ENCODE measurements around the gene WDR47. TPM values are rescaled to one million over a fixed set of nuclear protein-coding genes. Genes with fewer than 3 reads are reported as not detected.

WDR47 gene
- total and polyA plus RNA-seq, 10 of the 15 experiments (the other 5 are each of a cell fraction or from before 2014, with no cell fraction given) = 2.4 to 9.7 (median 5.9) TPM

DNA sequence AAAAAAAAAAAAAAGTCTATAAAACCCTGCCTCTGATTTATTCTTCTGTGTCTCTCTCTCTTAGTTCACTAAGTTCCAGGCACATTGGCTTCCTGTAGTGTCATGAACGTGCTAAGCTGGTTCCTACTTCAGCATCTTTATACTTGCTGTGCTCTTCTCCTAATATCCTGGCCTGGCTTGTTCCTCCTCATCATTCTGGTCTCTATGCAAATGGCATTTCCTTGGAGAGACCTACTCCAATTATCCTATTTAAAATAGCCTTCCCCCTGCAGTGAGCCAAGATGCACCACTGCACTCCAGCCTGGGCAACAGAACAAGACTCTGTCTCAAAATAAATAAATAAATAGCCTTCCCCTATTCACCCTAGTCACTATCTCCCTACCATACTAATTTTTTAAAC lies 69.0 kb downstream of the WDR47 start:
- no peak for FAIRE-seq
- TF ChIP-seq IKZF2 (IDR thresholded peaks at IDR 0.05) (no peak), ZBED1 (IDR thresholded peaks at IDR 0.05; ENCODE audit: borderline replicate concordance) (no peak), RBBP5 (conservative IDR thresholded peaks at IDR 0.05) (no peak), SMC3 (IDR thresholded peaks at IDR 0.05; ENCODE audit: borderline replicate concordance, low read length) (no peak), NR2C2 (IDR thresholded peaks at IDR 0.05; ENCODE audit: borderline replicate concordance, control insufficient read depth, insufficient read length, low read depth) (no peak), CBFB (IDR thresholded peaks at IDR 0.05; ENCODE audit: low read depth) (no peak), YBX1 (IDR thresholded peaks at IDR 0.05) (no peak)
- TF ChIP-seq, protein P1, sequence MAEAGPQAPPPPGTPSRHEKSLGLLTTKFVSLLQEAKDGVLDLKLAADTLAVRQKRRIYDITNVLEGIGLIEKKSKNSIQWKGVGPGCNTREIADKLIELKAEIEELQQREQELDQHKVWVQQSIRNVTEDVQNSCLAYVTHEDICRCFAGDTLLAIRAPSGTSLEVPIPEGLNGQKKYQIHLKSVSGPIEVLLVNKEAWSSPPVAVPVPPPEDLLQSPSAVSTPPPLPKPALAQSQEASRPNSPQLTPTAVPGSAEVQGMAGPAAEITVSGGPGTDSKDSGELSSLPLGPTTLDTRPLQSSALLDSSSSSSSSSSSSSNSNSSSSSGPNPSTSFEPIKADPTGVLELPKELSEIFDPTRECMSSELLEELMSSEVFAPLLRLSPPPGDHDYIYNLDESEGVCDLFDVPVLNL (IDR thresholded peaks at IDR 0.05; ENCODE audit: low read depth, low read length) = no peak
- Histone ChIP-seq H3K79me2 (ENCODE audit: control insufficient read depth, insufficient read depth, low read length) (no peaks in the 10 kb centered on the region), H3K27me3 (replicated peaks in 1 of 2; ENCODE audit: control insufficient read depth in 2 of 2, insufficient read depth in 2 of 2, low read length in 1 of 2) (no peaks in the 10 kb centered on the region), H4K20me1 (ENCODE audit: control insufficient read depth, insufficient read depth) (no peaks in the 10 kb centered on the region), H3K9me3 (replicated peaks; ENCODE audit: control insufficient read depth, insufficient read depth, low read length) (no peaks in the 10 kb centered on the region), H3K4me2 (ENCODE audit: control insufficient read depth, insufficient read depth) (no peak overlapping the region), H3K36me3 (ENCODE audit: control insufficient read depth in 2 of 2, insufficient read depth in 2 of 2, low read length in 1 of 2) (peaks cover 0 to 2% of the 10 kb centered on the region in 2 experiments; a peak in 2 of 4 replicates), H3K4me3 (no peak overlapping the region), H2AFZ (ENCODE audit: control insufficient read depth, low read depth, low read length) (no peak overlapping the region), H3K27ac (ENCODE audit: control insufficient read depth, insufficient read depth) (no peak overlapping the region), H3K4me1 (ENCODE audit: control insufficient read depth, insufficient read depth, low read length) (no peaks in the 10 kb centered on the region), H3K9ac (ENCODE audit: control insufficient read depth, insufficient read depth, low read length) (no peak overlapping the region)
- in situ Hi-C loops (cut with MboI) = no loop called here
- 71% methylated on average over 1 of the region's 1 CpG for WGBS (ENCODE audit: insufficient coverage, insufficient replicate concordance, low lambda C conversion rate, missing lambda C conversion rate)
- intact Hi-C loops (cut with micrococcal nuclease; ENCODE audit: unreplicated experiment) = no loop called here
- RAD21 ChIA-PET (ENCODE audit: unreplicated experiment) = no interaction called here
- POLR2A ChIA-PET = no interaction called here
- no TSS peak for BruUV-seq (replicated peaks)
- no peak for DNase-seq (ENCODE audit: low read depth, low spot score)
- no peak for ATAC-seq
- SMC1A ChIA-PET (ENCODE audit: uncharacterized antibody, unreplicated experiment) = no interaction called here
- CTCF ChIA-PET = interaction anchor here (0.7 kb wide), 1 partner anchor 51 kb away, joined by 3 read pairs; no protein-coding TSS in a partner anchor

DNA sequence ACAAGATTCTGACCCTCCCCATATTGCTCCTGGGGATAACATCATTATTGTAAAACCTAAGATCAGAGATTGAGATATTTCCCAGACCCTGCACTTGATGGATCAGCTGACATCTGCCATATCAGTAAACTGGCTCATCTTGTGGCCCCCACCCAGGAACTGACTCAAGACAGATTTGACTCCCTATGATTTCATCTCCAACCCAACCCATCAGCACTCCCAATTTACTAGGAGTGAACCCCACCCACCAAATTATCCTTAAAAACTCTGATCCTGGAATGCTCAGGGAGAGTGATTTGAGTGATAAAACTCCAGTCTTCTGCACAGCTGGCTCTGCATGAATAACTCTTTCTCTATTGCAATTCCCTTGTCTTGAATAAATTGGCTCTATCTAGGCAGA lies 72.6 kb downstream of the WDR47 start:
- ATAC-seq = no peak
- RAD21 ChIA-PET (ENCODE audit: unreplicated experiment) = no interaction called here
- TF ChIP-seq RCOR1 (conservative IDR thresholded peaks at IDR 0.05; ENCODE audit: low read depth, low read length) (no peak), PML (IDR thresholded peaks at IDR 0.05; ENCODE audit: low read length) (no peak), HDAC6 (IDR thresholded peaks at IDR 0.05; ENCODE audit: unreplicated experiment) (no peak), ZNF384 (IDR thresholded peaks at IDR 0.05; ENCODE audit: borderline replicate concordance, low read depth, low read length) (no peak), POU2F2 (IDR thresholded peaks at IDR 0.05; ENCODE audit: borderline replicate concordance, low read depth, low read length) (no peak), NBN (IDR thresholded peaks at IDR 0.05) (no peak), TCF12 (IDR thresholded peaks at IDR 0.05; ENCODE audit: low read depth, low read length) (no peak), TCF7 (IDR thresholded peaks at IDR 0.05; ENCODE audit: borderline replicate concordance) (no peak), BACH1 (IDR thresholded peaks at IDR 0.05; ENCODE audit: borderline replicate concordance) (no peak)
- TF ChIP-seq, protein P2, sequence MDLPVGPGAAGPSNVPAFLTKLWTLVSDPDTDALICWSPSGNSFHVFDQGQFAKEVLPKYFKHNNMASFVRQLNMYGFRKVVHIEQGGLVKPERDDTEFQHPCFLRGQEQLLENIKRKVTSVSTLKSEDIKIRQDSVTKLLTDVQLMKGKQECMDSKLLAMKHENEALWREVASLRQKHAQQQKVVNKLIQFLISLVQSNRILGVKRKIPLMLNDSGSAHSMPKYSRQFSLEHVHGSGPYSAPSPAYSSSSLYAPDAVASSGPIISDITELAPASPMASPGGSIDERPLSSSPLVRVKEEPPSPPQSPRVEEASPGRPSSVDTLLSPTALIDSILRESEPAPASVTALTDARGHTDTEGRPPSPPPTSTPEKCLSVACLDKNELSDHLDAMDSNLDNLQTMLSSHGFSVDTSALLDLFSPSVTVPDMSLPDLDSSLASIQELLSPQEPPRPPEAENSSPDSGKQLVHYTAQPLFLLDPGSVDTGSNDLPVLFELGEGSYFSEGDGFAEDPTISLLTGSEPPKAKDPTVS (IDR thresholded peaks at IDR 0.05; ENCODE audit: low read depth, low read length) = no peak
- TF ChIP-seq, protein P3, sequence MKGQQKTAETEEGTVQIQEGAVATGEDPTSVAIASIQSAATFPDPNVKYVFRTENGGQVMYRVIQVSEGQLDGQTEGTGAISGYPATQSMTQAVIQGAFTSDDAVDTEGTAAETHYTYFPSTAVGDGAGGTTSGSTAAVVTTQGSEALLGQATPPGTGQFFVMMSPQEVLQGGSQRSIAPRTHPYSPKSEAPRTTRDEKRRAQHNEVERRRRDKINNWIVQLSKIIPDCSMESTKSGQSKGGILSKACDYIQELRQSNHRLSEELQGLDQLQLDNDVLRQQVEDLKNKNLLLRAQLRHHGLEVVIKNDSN (IDR thresholded peaks at IDR 0.05; ENCODE audit: borderline replicate concordance, extremely low read length, insufficient read depth, low read depth, low read length) = no peak

More for the DNA sequence above, 72.6 kb downstream of the WDR47 start:
- Histone ChIP-seq H3K79me2 (ENCODE audit: control insufficient read depth, insufficient read depth, low read length) (no peaks in the 10 kb centered on the region), H3K9ac (ENCODE audit: control insufficient read depth, insufficient read depth, low read length) (no peak overlapping the region), H3K36me3 (ENCODE audit: control insufficient read depth in 2 of 2, insufficient read depth in 2 of 2, low read length in 1 of 2) (peaks cover 0 to 2% of the 10 kb centered on the region in 2 experiments; a peak in 2 of 4 replicates), H3K4me1 (ENCODE audit: control insufficient read depth, insufficient read depth, low read length) (no peaks in the 10 kb centered on the region), H3K27me3 (replicated peaks in 1 of 2; ENCODE audit: control insufficient read depth in 2 of 2, insufficient read depth in 2 of 2, low read length in 1 of 2) (no peaks in the 10 kb centered on the region), H2AFZ (ENCODE audit: control insufficient read depth, low read depth, low read length) (no peak overlapping the region), H3K4me3 (no peak overlapping the region), H4K20me1 (ENCODE audit: control insufficient read depth, insufficient read depth) (no peaks in the 10 kb centered on the region), H3K9me3 (replicated peaks; ENCODE audit: control insufficient read depth, insufficient read depth, low read length) (no peaks in the 10 kb centered on the region), H3K27ac (ENCODE audit: control insufficient read depth, insufficient read depth) (no peak overlapping the region), H3K4me2 (ENCODE audit: control insufficient read depth, insufficient read depth) (no peak overlapping the region)
- CTCF ChIA-PET = interaction anchor here (1.1 to 1.5 kb wide), 2 partner anchors 8 to 141 kb away, joined by 3 read pairs; no protein-coding TSS in a partner anchor
- in situ Hi-C loops (cut with MboI) (no loop called here), intact Hi-C loops (cut with micrococcal nuclease; ENCODE audit: unreplicated experiment) (no loop called here)
- FAIRE-seq = no peak
- no peak for DNase-seq (ENCODE audit: low read depth, low spot score)
- BruUV-seq (replicated peaks) = no TSS peak
- SMC1A ChIA-PET (ENCODE audit: uncharacterized antibody, unreplicated experiment) = no interaction called here
- POLR2A ChIA-PET = no interaction called here
